Psoas muscle (tissue), 8 donors: ENCODE results near the gene LOXHD1. TPM values are rescaled to one million over a fixed set of nuclear protein-coding genes. Genes with fewer than 3 reads are reported as not detected.

ENCODE experiments used
- ATAC-seq, 4 donors: fragments of 200-7000 bp; cut with Tn5 transposase; one replicate each; pipeline ENCODE4 v1.9.1; 2020; ENCODE audit warnings: moderate library complexity in 3 of 4, mild to moderate bottlenecking in 2 of 4
- DNase-seq, 2 donors: peaks; one replicate each; pipeline ENCODE4 v3.0.0-alpha.2; 2020
- H3K27ac ChIP-seq: fragments of 200-600 bp; one replicate; pipeline ENCODE4 v1.8.0; 2022
- H3K27me3 ChIP-seq, 3 donors: fragments of 200-600 bp in 1 of 3; one replicate each; pipeline versions ENCODE4 v1.6.1 to v1.8.0; 2013 to 2022; ENCODE audit warnings: low read length in 2 of 3, mild to moderate bottlenecking in 2 of 3, moderate library complexity in 1 of 3; ENCODE audit not compliant: insufficient read depth in 3 of 3
- H3K36me3 ChIP-seq, 2 donors: fragments of 200-600 bp in 1 of 2; one replicate each; pipeline versions ENCODE4 v1.6.1 to v1.8.0; 2013 to 2022; ENCODE audit warnings: low read depth in 1 of 2, mild to moderate bottlenecking in 1 of 2, moderate library complexity in 1 of 2; ENCODE audit not compliant: insufficient read depth in 1 of 2
- H3K4me1 ChIP-seq: fragments of 200-600 bp; one replicate; pipeline ENCODE4 v1.8.0; 2022
- H3K4me3 ChIP-seq: fragments of 200-600 bp; one replicate; pipeline ENCODE4 v1.8.0; 2022; ENCODE audit warnings: mild to moderate bottlenecking
- H3K9me3 ChIP-seq: fragments of 200-600 bp; one replicate; pipeline ENCODE4 v1.8.0; 2022
- whole genome bisulfite sequencing, 3 donors: extraction: QIAGEN DNeasy Blood & Tissue Kit; methylation state at CpG; one replicate each; pipeline versions ENCODE4 v1.1.6 to v1.1.7; 2013; 5-methylcytosine and 5-hydroxymethylcytosine counted together
- intact Hi-C, 2 donors: fragments of 100-400 bp; cut with DNase I; formaldehyde crosslinking; loops; one replicate each; pipeline versions ENCODE4 v1.11.0 to v1.14.2; 2022
- polyA plus RNA-seq, 3 donors: library from polyadenylated mRNA; stranded (reverse); fragments of 200-250 nt; gene quantifications; one replicate each; pipeline ENCODE4 v1.2.3, GENCODE V29; 2013
- total RNA-seq, 4 donors: library from RNA; stranded (reverse); fragmentation: NEBNext Ultra II Directional in 2 of 4; extraction: Animal tissue kit (Norgen Biotek cat#: 25700) in 2 of 4; gene quantifications; one replicate each; pipeline versions ENCODE4 v1.2.1 to v1.2.4, GENCODE V29; 2021 to 2023
- TF ChIP-seq, protein P1 (sequence below): fragments of 200-600 bp; IDR thresholded peaks from one replicate; pipeline ENCODE4 v1.8.0; 2022; ENCODE audit warnings: antibody characterized with exemption
- donor health status: healthy with polysubstance abuse.
- donor health status: DM: no; HTN: no; CAD: no; lungs with moderate emphysema.
- donor health status: Bipolar disorder and iron deficiency.
- donor health status: healthy.
- donor health status: DM: yes; HTN: yes; CAD: no.
- donor health status: DM: no; HTN: no; CAD: no.
- donor health status: DM: no; HTN: no; CAD: no.
- donor health status: DM: yes; HTN: yes; CAD: no.

The LOXHD1 gene
- total and polyA plus RNA-seq, 7 donors = 0.06 to 0.34 (median 0.12) TPM; not detected in 1

GRCh38 chr18:46588971-46589660 lies 67.9 kb downstream of the LOXHD1 start:
- H3K9me3 ChIP-seq = no peaks in the 10 kb centered on the region
- no peak for ATAC-seq
- 62 to 71% (median 63%) methylated on average over 8 of the region's 8 CpGs for WGBS, 3 donors
- DNase-seq = no peak
- H3K36me3 ChIP-seq = no peaks in the 10 kb centered on the region
- TF ChIP-seq, protein P1, sequence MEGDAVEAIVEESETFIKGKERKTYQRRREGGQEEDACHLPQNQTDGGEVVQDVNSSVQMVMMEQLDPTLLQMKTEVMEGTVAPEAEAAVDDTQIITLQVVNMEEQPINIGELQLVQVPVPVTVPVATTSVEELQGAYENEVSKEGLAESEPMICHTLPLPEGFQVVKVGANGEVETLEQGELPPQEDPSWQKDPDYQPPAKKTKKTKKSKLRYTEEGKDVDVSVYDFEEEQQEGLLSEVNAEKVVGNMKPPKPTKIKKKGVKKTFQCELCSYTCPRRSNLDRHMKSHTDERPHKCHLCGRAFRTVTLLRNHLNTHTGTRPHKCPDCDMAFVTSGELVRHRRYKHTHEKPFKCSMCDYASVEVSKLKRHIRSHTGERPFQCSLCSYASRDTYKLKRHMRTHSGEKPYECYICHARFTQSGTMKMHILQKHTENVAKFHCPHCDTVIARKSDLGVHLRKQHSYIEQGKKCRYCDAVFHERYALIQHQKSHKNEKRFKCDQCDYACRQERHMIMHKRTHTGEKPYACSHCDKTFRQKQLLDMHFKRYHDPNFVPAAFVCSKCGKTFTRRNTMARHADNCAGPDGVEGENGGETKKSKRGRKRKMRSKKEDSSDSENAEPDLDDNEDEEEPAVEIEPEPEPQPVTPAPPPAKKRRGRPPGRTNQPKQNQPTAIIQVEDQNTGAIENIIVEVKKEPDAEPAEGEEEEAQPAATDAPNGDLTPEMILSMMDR = no peak
- no peaks in the 10 kb centered on the region for H3K4me1 ChIP-seq
- no peak overlapping the region for H3K4me3 ChIP-seq
- no peaks in the 10 kb centered on the region for H3K27me3 ChIP-seq
- H3K27ac ChIP-seq = no peak overlapping the region
- intact Hi-C loops = no loop called here

GRCh38 chr18:46587600-46587999 lies 69.4 kb downstream of the LOXHD1 start:
- Histone ChIP-seq H3K27ac (no peak overlapping the region), H3K4me1 (no peaks in the 10 kb centered on the region), H3K4me3 (no peak overlapping the region), H3K36me3 (no peaks in the 10 kb centered on the region), H3K9me3 (no peaks in the 10 kb centered on the region), H3K27me3 (no peaks in the 10 kb centered on the region)
- 57 to 66% (median 58%) methylated on average over 3 of the region's 3 CpGs for WGBS, 3 donors
- DNase-seq (no peak), ATAC-seq (no peak)
- intact Hi-C loops = no loop called here
- TF ChIP-seq, protein P1 = no peak

GRCh38 chr18:46583711-46584110 lies 73.3 kb downstream of the LOXHD1 start:
- ATAC-seq (no peak), DNase-seq (no peak)
- Histone ChIP-seq H3K36me3 (no peaks in the 10 kb centered on the region), H3K27ac (no peak overlapping the region), H3K9me3 (peaks cover 10% of the 10 kb centered on the region), H3K4me3 (no peak overlapping the region), H3K27me3 (peaks cover 0 to 3% (median 0%) of the 10 kb centered on the region in 3 donors), H3K4me1 (no peaks in the 10 kb centered on the region)
- intact Hi-C loops = no loop called here
- 88 to 92% (median 91%) methylated on average over 3 of the region's 3 CpGs for WGBS, 3 donors
- TF ChIP-seq, protein P1 = no peak

GRCh38 chr18:46581648-46582047 lies 75.4 kb downstream of the LOXHD1 start:
- Histone ChIP-seq H3K9me3 (peaks cover 10% of the 10 kb centered on the region), H3K27ac (no peak overlapping the region), H3K4me3 (no peak overlapping the region), H3K36me3 (no peaks in the 10 kb centered on the region), H3K4me1 (no peaks in the 10 kb centered on the region), H3K27me3 (peaks cover 0 to 3% (median 0%) of the 10 kb centered on the region in 3 donors)
- DNase-seq (no peak), ATAC-seq (no peak)
- TF ChIP-seq, protein P1 = no peak
- intact Hi-C loops = no loop called here

- H3K36me3 ChIP-seq = no peaks in the 10 kb centered on the region
- DNase-seq = no peak
- no peak for ATAC-seq
- intact Hi-C loops = loop anchor here in 1 of 2 donors (10.0 kb wide), 1 partner anchor 66 kb away; no protein-coding TSS in a partner anchor
- H3K9me3 ChIP-seq = peaks cover 10% of the 10 kb centered on the region
- no peak overlapping the region for H3K27ac ChIP-seq
- 96 to 100% (median 100%) methylated on average over 2 of the region's 2 CpGs for WGBS, 3 donors
- TF ChIP-seq, protein P1 = no peak
- peaks cover 0 to 3% (median 0%) of the 10 kb centered on the region in 3 donors for H3K27me3 ChIP-seq
- H3K4me1 ChIP-seq = no peaks in the 10 kb centered on the region
- H3K4me3 ChIP-seq = no peak overlapping the region
Measured at GRCh38 chr18:46578987-46579386, 78.0 kb downstream of the LOXHD1 start.
